IMR-90 (cell line): ENCODE data around the gene PPT2. TPM values are rescaled to one million over a fixed set of nuclear protein-coding genes. Genes with fewer than 3 reads are reported as not detected.
A peak's percentile ranks its signal among the peaks of the same experiment; 100 is the strongest.

ENCODE experiments used
- ATAC-seq: fragments of 200-7000 bp; cut with Tn5 transposase; 2 replicates; pipeline ENCODE4 v1.9.1; 2020; ENCODE audit warnings: low read depth, mild to moderate bottlenecking, moderate library complexity
- BruUV-seq: library from RNA; stranded (reverse); fragments of 400-500 nt; replicated peaks from 2 replicates; lab custom pipeline; 2021; lab: Mats Ljungman, UMichigan
- CTCF ChIA-PET: fragments of 300-600 bp; formaldehyde crosslinking; extraction: SDS; loops from one replicate; lab custom pipeline; 2021; ENCODE audit warnings: antibody characterized with exemption; lab: Yijun Ruan, JAX
- POLR2A ChIA-PET: fragments of 300-600 bp; sonication (Branson Sonifier 250); formaldehyde crosslinking; loops from one replicate; lab custom pipeline; 2022; ENCODE audit warnings: antibody characterized with exemption; ENCODE audit not compliant: unreplicated experiment; lab: Charles Lee
- DNase-seq: peaks from one replicate; pipeline ENCODE4 v3.0.0; 2013
- H2AFZ ChIP-seq: replicated peaks from 2 replicates; pipeline ENCODE3; 2013; ENCODE audit warnings: low read length, mild to moderate bottlenecking; ENCODE audit not compliant: poor library complexity
- H2AK5ac ChIP-seq: 2 replicates; pipeline ENCODE4 v1.6.1; 2013; ENCODE audit warnings: low read depth, low read length, inconsistent platforms
- H2AK9ac ChIP-seq: replicated peaks from 2 replicates; pipeline ENCODE3; 2013; ENCODE audit warnings: mild to moderate bottlenecking, low read depth, low read length, moderate library complexity; ENCODE audit not compliant: poor library complexity
- H2BK120ac ChIP-seq: 2 replicates; pipeline ENCODE4 v1.6.1; 2013; ENCODE audit warnings: low read depth, low read length, inconsistent platforms
- H2BK15ac ChIP-seq: 3 replicates; pipeline ENCODE4 v1.6.1; 2013; ENCODE audit warnings: low read depth, low read length, inconsistent platforms
- H2BK20ac ChIP-seq: 2 replicates; pipeline ENCODE4 v1.6.1; 2013; ENCODE audit warnings: low read depth, mild to moderate bottlenecking, inconsistent platforms, low read length, moderate library complexity
- H2BK5ac ChIP-seq: 2 replicates; pipeline ENCODE4 v1.6.1; 2013; ENCODE audit warnings: mild to moderate bottlenecking, low read depth, low read length, inconsistent platforms; ENCODE audit not compliant: poor library complexity, severe bottlenecking
- H3K14ac ChIP-seq: replicated peaks from 2 replicates; pipeline ENCODE4 v1.6.1; 2013; ENCODE audit warnings: low read depth, low read length, inconsistent platforms
- H3K18ac ChIP-seq: 2 replicates; pipeline ENCODE4 v1.6.1; 2013; ENCODE audit warnings: low read depth, low read length, control low read depth
- H3K23ac ChIP-seq: 2 replicates; pipeline ENCODE4 v1.6.1; 2013; ENCODE audit warnings: low read depth, low read length, inconsistent platforms
- H3K27ac ChIP-seq: 2 replicates; pipeline ENCODE4 v1.5.1; 2013; ENCODE audit warnings: mild to moderate bottlenecking, control low read depth, low read length; ENCODE audit not compliant: insufficient read depth
- H3K27me3 ChIP-seq: 2 replicates; pipeline ENCODE4 v1.6.1; 2013; ENCODE audit warnings: low read length; ENCODE audit not compliant: control insufficient read depth, insufficient read depth
- H3K36me3 ChIP-seq: 2 replicates; pipeline ENCODE4 v1.6.1; 2013; ENCODE audit warnings: low read length, mixed read lengths; ENCODE audit not compliant: control insufficient read depth, insufficient read depth
- H3K4ac ChIP-seq: 2 replicates; pipeline ENCODE4 v1.6.1; 2013; ENCODE audit warnings: low read depth, low read length, inconsistent platforms
- H3K4me1 ChIP-seq: 2 replicates; pipeline ENCODE4 v1.6.1; 2013; ENCODE audit warnings: low read length, mixed read lengths; ENCODE audit not compliant: control insufficient read depth, insufficient read depth
- H3K4me2 ChIP-seq: 2 replicates; pipeline ENCODE4 v1.6.1; 2013; ENCODE audit warnings: low read depth, mild to moderate bottlenecking, control low read depth, low read length, moderate library complexity
- H3K4me3 ChIP-seq: 2 replicates; pipeline ENCODE4 v1.5.1; 2013; ENCODE audit warnings: low read depth, mild to moderate bottlenecking, control low read depth, low read length, moderate library complexity; ENCODE audit not compliant: insufficient read depth
- H3K56ac ChIP-seq: 2 replicates; pipeline ENCODE4 v1.6.1; 2013; ENCODE audit warnings: low read length, inconsistent platforms; ENCODE audit not compliant: insufficient read depth; ENCODE audit errors: extremely low read depth
- H3K79me1 ChIP-seq, 2 experiments: 2 replicates each; pipeline ENCODE4 v1.6.1; 2013; ENCODE audit warnings: low read length in 2 of 2, inconsistent platforms in 1 of 2, low read depth in 1 of 2
- H3K9ac ChIP-seq: 2 replicates; pipeline ENCODE4 v1.6.1; 2013; ENCODE audit warnings: low read depth, low read length, control low read depth
- H3K9me1 ChIP-seq: 2 replicates; pipeline ENCODE4 v1.6.1; 2013; ENCODE audit warnings: low read length, inconsistent platforms; ENCODE audit not compliant: insufficient read depth
- H3K9me3 ChIP-seq: 2 replicates; pipeline ENCODE4 v1.6.1; 2013; ENCODE audit warnings: low read length; ENCODE audit not compliant: control insufficient read depth, insufficient read depth
- H4K20me1 ChIP-seq: 2 replicates; pipeline ENCODE4 v1.6.1; 2013; ENCODE audit warnings: low read length, inconsistent platforms; ENCODE audit not compliant: insufficient read depth
- H4K5ac ChIP-seq: 2 replicates; pipeline ENCODE4 v1.6.1; 2013; ENCODE audit warnings: mild to moderate bottlenecking, low read depth, low read length, control low read depth
- H4K8ac ChIP-seq, 2 experiments: 2 replicates each; pipeline ENCODE4 v1.6.1; 2013; ENCODE audit warnings: low read depth in 2 of 2, low read length in 2 of 2, control low read depth in 1 of 2, inconsistent platforms in 1 of 2
- H4K91ac ChIP-seq: 2 replicates; pipeline ENCODE4 v1.6.1; 2013; ENCODE audit warnings: low read depth, low read length, inconsistent platforms; ENCODE audit not compliant: insufficient read depth
- BHLHE40 ChIP-seq: fragments of 150-350 bp; IDR thresholded peaks from 2 replicates; pipeline ENCODE4 v1.6.1; 2016; ENCODE audit warnings: mild to moderate bottlenecking, low read depth, low read length
- FOS ChIP-seq: fragments of 150-350 bp; IDR thresholded peaks from 2 replicates; pipeline ENCODE4 v1.6.1; 2016; ENCODE audit warnings: low read depth, low read length
- MAFK ChIP-seq: IDR thresholded peaks from 2 replicates; pipeline ENCODE4 v1.6.1; 2012; ENCODE audit warnings: low read depth, low read length, improper control_type of control experiment
- MAZ ChIP-seq: IDR thresholded peaks from 2 replicates; pipeline ENCODE4 v1.6.1; 2012; ENCODE audit warnings: low read depth, mild to moderate bottlenecking, low read length, improper control_type of control experiment, moderate library complexity, borderline replicate concordance
- POLR2A ChIP-seq: IDR thresholded peaks from 2 replicates; pipeline ENCODE4 v1.6.1; 2012; ENCODE audit warnings: mild to moderate bottlenecking, low read depth, low read length
- RFX5 ChIP-seq: IDR thresholded peaks from 2 replicates; pipeline ENCODE4 v1.8.0; 2012; ENCODE audit warnings: low read depth, mild to moderate bottlenecking, low read length, moderate library complexity
- WGBS, 2 experiments: methylation state at CpG; one replicate each; pipeline versions ENCODE4 v1.1.5 to v1.1.7; 2013; ENCODE audit warnings: missing lambda C conversion rate in 2 of 2; ENCODE audit not compliant: insufficient read length in 1 of 2; ENCODE audit errors: extremely low coverage in 2 of 2; 5-methylcytosine and 5-hydroxymethylcytosine counted together
- dilution Hi-C: fragments of 300-500 bp; cut with HindIII; formaldehyde crosslinking; loops from one replicate; pipeline ENCODE4 v1.14.3; 2018; ENCODE audit warnings: low sequenced_read_pairs; ENCODE audit not compliant: unreplicated experiment
- in situ Hi-C: fragments of 300-500 bp; cut with MboI; formaldehyde crosslinking; loops from 3 replicates; pipeline ENCODE4 v1.14.3; 2019; ENCODE audit warnings: low sequenced_read_pairs, inconsistent platforms, mixed read lengths
- intact Hi-C: fragments of 100-400 bp; cut with micrococcal nuclease; formaldehyde crosslinking; loops from 2 replicates; pipeline ENCODE4 v1.10.0; 2022
- polyA plus RNA-seq, 3 experiments: library from polyadenylated mRNA; depleted of rRNA; stranded (reverse); fragments of >200 nt; gene quantifications; 2 replicates each; pipeline ENCODE4 v1.2.3, GENCODE V29; 2012; ENCODE audit warnings: low replicate concordance in 1 of 3
- total RNA-seq: library from RNA; depleted of rRNA; stranded (reverse); fragments of >200 nt; gene quantifications from 2 replicates; pipeline ENCODE4 v1.2.3, GENCODE V29; 2012
- TF ChIP-seq, protein P1 (sequence below): fragments of 150-350 bp; IDR thresholded peaks from 2 replicates; pipeline ENCODE4 v1.6.1; 2017; ENCODE audit warnings: mild to moderate bottlenecking, antibody characterized with exemption, low read length, low read depth
- TF ChIP-seq, protein P2 (sequence below): fragments of 150-350 bp; IDR thresholded peaks from 2 replicates; pipeline ENCODE4 v1.6.1; 2016; ENCODE audit warnings: low read depth, mild to moderate bottlenecking, low read length, moderate library complexity, borderline replicate concordance

Gene PPT2
- total and polyA plus RNA-seq, 2 of the 4 experiments (the other 2 are of a cell fraction): 3.2 to 16.2 TPM

- WGBS, 2 experiments: 0% methylated on average over 32 of the region's 44 CpGs; no CpG with 5 or more reads in 1 of the 2 experiments
Observed at GRCh38 chr6:32127717-32128592, 26.0 kb upstream of the PPT2 start, which contains the start of gene ATF6B. TSS of gene ATF6B (minus strand) at chr6:32128246. CDS start at chr6:32128207, 39 bp downstream.

More at GRCh38 chr6:32127717-32128592, 26.0 kb upstream of the PPT2 start, which contains the start of gene ATF6B:
- Histone ChIP-seq H3K9ac (peak within 1 kb of the TSS; percentile 96), H3K9me1 (peaks cover 10% of the 10 kb centered on the region; the same call in 1 of the 2 replicates), H2BK120ac (peak within 1 kb of the TSS; percentile 60), H2BK15ac (peak within 1 kb of the TSS; percentile 63; the same call in 1 of the 3 replicates), H3K9me3 (no peaks in the 10 kb centered on the region), H3K4me1 (peaks cover 8% of the 10 kb centered on the region), H2AFZ (peak within 1 kb of the TSS; percentile 95), H3K36me3 (peaks cover 7% of the 10 kb centered on the region; the same call in 1 of the 2 replicates), H3K4me3 (peak within 1 kb of the TSS; percentile 81), H4K20me1 (no peaks in the 10 kb centered on the region; the same call in 1 of the 2 replicates), H3K27ac (peak within 1 kb of the TSS; percentile 95), H3K14ac (peak within 1 kb of the TSS; percentile 92), H3K79me1 (peaks cover 31 to 52% of the 10 kb centered on the region in 2 experiments), H3K27me3 (no peaks in the 10 kb centered on the region), H4K8ac (peak within 1 kb of the TSS; percentile 84 to 97), H2BK20ac (no peak within 1 kb of the TSS), H3K56ac (peak within 1 kb of the TSS; percentile 97), H2BK5ac (peak within 1 kb of the TSS; percentile 91), H3K18ac (peak within 1 kb of the TSS; percentile 80), H3K4ac (peak within 1 kb of the TSS; percentile 90), H4K5ac (peak within 1 kb of the TSS; percentile 88), H3K23ac (peak within 1 kb of the TSS; percentile 77), H2AK9ac (peak within 1 kb of the TSS; percentile 95), H4K91ac (peak within 1 kb of the TSS; percentile 90), H2AK5ac (peak within 1 kb of the TSS; percentile 91), H3K4me2 (peak within 1 kb of the TSS; percentile 95)
- intact Hi-C loops: no loop called here
- dilution Hi-C loops: no loop called here
- BruUV-seq: no TSS peak
- ATAC-seq (peak; percentile 93), DNase-seq (peak; percentile 100)
- ChIA-PET CTCF (interaction anchor here (1.2 to 2.4 kb wide), 2 partner anchors 9 to 35 kb away, joined by 4 to 12 read pairs; no protein-coding TSS in a partner anchor), POLR2A (interaction anchor here (0.5 to 1.0 kb wide), 6 partner anchors 16 to 184 kb away, joined by 3 to 8 read pairs (median 4); no protein-coding TSS in a partner anchor)
- TF ChIP-seq, protein P1, sequence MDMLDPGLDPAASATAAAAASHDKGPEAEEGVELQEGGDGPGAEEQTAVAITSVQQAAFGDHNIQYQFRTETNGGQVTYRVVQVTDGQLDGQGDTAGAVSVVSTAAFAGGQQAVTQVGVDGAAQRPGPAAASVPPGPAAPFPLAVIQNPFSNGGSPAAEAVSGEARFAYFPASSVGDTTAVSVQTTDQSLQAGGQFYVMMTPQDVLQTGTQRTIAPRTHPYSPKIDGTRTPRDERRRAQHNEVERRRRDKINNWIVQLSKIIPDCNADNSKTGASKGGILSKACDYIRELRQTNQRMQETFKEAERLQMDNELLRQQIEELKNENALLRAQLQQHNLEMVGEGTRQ: peak; percentile 95
- TF ChIP-seq, protein P2, sequence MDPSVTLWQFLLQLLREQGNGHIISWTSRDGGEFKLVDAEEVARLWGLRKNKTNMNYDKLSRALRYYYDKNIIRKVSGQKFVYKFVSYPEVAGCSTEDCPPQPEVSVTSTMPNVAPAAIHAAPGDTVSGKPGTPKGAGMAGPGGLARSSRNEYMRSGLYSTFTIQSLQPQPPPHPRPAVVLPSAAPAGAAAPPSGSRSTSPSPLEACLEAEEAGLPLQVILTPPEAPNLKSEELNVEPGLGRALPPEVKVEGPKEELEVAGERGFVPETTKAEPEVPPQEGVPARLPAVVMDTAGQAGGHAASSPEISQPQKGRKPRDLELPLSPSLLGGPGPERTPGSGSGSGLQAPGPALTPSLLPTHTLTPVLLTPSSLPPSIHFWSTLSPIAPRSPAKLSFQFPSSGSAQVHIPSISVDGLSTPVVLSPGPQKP: no peak
- TF ChIP-seq MAFK (peak; percentile 66; the same call in 1 of the 2 replicates), BHLHE40 (peak; percentile 86), MAZ (peak; percentile 32; the same call in 1 of the 2 replicates), RFX5 (no peak), POLR2A (peak; percentile 55; the same call in 1 of the 2 replicates), FOS (peak; percentile 9; the same call in 1 of the 2 replicates)
- in situ Hi-C loops: no loop called here
